Measurements from ENCODE around the gene KNCN. TPM values are rescaled to one million over a fixed set of nuclear protein-coding genes. Genes with fewer than 3 reads are reported as not detected.

Gene KNCN
- total RNA-seq, 2 donors from 2014 or later, result not detected

DNA sequence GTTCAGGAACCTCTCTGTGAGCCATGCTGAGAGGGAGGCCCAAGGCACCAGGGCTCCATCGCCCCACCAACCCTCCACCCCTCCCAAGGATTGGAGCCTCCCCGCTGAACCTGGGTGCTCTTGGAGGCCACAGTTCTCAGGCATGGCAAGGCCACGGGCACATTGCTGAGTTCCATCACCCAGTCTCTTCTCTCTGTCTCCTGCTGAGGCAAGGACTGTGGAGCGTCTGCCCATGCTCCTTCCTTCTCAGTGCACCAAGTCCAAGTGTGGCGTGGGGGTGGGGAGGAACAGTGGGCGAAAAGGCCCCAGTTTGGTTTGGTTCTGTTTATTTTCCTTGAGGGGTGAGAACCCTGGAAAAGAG, 2.8 kb upstream of the KNCN start:
- intact Hi-C loops (cut with DNase I), result no loop called here
- H3K9ac ChIP-seq (ENCODE audit: low read depth in 2 of 2, low read length in 2 of 2), result no peak overlapping the region
- no peak overlapping the region for H3K4me3 ChIP-seq
- H3K9me3 ChIP-seq, result no peaks in the 10 kb centered on the region
- no peaks in the 10 kb centered on the region for H3K4me1 ChIP-seq
- no peak for DNase-seq
- no peaks in the 10 kb centered on the region for H3K36me3 ChIP-seq
- H3K27me3 ChIP-seq, result no peaks in the 10 kb centered on the region
- TF ChIP-seq, protein P1, sequence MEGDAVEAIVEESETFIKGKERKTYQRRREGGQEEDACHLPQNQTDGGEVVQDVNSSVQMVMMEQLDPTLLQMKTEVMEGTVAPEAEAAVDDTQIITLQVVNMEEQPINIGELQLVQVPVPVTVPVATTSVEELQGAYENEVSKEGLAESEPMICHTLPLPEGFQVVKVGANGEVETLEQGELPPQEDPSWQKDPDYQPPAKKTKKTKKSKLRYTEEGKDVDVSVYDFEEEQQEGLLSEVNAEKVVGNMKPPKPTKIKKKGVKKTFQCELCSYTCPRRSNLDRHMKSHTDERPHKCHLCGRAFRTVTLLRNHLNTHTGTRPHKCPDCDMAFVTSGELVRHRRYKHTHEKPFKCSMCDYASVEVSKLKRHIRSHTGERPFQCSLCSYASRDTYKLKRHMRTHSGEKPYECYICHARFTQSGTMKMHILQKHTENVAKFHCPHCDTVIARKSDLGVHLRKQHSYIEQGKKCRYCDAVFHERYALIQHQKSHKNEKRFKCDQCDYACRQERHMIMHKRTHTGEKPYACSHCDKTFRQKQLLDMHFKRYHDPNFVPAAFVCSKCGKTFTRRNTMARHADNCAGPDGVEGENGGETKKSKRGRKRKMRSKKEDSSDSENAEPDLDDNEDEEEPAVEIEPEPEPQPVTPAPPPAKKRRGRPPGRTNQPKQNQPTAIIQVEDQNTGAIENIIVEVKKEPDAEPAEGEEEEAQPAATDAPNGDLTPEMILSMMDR (IDR thresholded peaks at IDR 0.05), result no peak
- no peak overlapping the region for H3K27ac ChIP-seq

DNA sequence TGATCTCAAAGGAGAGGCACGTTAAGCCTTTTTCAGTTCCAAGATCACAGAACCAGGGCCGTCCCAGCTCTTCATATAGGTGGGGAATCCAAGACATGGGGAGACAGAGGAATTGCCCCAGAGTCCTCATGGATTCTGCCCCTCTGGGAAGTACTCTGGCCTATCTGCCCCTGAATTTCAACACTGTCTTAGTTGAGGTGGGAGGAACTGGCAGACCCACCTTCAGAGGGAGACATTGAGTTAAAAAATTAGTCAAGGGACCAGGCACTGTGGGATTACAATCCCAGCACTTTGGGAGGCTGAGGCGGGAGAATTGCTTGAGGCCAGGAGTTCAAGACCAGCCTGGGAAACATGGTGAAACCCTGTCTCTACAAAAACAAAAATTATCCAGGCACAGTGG, 2.1 kb upstream of the KNCN start:
- no peaks in the 10 kb centered on the region for H3K36me3 ChIP-seq
- no peaks in the 10 kb centered on the region for H3K27me3 ChIP-seq
- H3K4me1 ChIP-seq, result no peaks in the 10 kb centered on the region
- no peak overlapping the region for H3K27ac ChIP-seq
- H3K9ac ChIP-seq (ENCODE audit: low read depth in 2 of 2, low read length in 2 of 2), result no peak overlapping the region
- no peak overlapping the region for H3K4me3 ChIP-seq
- intact Hi-C loops (cut with DNase I), result no loop called here
- DNase-seq, result no peak
- H3K9me3 ChIP-seq, result no peaks in the 10 kb centered on the region
- TF ChIP-seq, protein P1 (IDR thresholded peaks at IDR 0.05), result no peak

DNA sequence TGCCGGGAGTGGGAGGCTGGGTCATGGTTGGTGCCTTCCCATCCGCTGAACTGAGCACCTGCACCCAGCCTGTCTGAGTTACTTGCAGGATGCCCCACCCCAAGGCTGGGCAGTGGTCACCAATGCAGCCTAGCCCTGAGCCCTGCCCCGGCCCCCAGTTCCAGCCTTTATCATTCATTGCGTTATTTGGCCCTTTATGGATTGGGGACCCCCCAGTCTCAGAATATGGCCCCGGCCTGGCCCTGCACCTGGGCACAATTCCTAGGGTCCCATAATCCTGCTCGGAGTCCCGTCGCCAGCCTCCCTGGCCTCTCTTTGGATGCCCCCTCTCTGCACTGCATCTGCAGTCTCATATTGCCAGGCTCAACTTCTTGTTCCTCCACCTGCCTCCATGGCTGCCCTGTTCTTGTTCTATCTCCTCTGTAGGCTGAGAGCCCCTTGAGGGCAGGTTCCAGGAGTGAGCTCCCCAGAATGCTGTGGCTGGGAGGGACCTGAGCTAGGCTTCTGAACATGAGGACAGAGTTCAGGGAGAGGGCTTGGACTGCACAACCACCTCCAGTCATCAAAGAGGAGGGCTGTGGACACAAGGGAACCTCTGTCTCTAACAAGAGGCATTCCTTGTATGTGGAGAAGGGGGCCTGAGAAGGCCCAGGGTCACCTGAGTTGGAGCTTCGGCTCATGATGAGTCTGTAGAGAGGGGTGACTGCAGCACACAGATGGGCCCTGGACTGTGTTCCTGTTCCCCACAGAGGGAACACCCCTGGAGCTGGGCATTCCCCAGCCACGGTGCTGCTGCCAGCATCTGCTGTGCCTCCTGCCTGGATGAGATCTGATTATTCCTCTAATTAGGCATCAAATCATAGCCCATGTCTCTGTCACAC, 1.1 kb upstream of the KNCN start:
- Histone ChIP-seq H3K9me3 (no peaks in the 10 kb centered on the region), H3K4me1 (no peaks in the 10 kb centered on the region), H3K9ac (ENCODE audit: low read depth in 2 of 2, low read length in 2 of 2) (peak overlapping the region in 1 of 2 donors; percentile 12), H3K27me3 (no peaks in the 10 kb centered on the region), H3K4me3 (no peak overlapping the region), H3K27ac (no peak overlapping the region), H3K36me3 (no peaks in the 10 kb centered on the region)
- intact Hi-C loops (cut with DNase I), result no loop called here
- no peak for DNase-seq
- TF ChIP-seq, protein P1 (IDR thresholded peaks at IDR 0.05), result no peak

DNA sequence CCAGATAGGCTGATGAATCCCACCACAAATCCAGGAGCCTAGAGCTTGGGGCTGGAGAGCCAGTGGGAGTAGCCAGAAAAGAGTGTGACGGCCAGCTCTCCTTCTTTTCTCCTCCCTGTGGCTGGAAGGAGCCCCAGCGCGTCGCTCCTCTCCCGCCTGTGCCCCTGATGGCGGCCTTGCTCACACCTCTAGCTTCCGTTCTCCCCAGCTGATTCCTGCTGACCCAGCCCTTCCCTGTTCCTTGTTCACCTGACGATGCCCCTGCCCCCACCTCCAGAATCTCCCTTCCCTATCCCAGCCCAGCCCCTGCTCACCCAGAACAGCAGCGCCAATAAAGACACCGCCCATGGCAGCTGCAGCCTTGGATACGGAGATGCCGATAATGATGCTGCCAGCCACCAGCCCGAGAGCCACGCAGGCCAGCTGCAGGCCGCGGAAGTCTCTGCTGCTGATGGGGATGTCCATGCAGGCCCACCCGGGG, 656 bp downstream of the KNCN start:
- Histone ChIP-seq H3K4me1 (no peaks in the 10 kb centered on the region), H3K27me3 (no peaks in the 10 kb centered on the region), H3K9me3 (no peaks in the 10 kb centered on the region), H3K9ac (ENCODE audit: low read depth in 2 of 2, low read length in 2 of 2) (no peak overlapping the region), H3K27ac (no peak overlapping the region), H3K4me3 (no peak overlapping the region), H3K36me3 (no peaks in the 10 kb centered on the region)
- DNase-seq, result peak; percentile 41
- intact Hi-C loops (cut with DNase I), result no loop called here
- TF ChIP-seq, protein P1 (IDR thresholded peaks at IDR 0.05), result no peak

DNA sequence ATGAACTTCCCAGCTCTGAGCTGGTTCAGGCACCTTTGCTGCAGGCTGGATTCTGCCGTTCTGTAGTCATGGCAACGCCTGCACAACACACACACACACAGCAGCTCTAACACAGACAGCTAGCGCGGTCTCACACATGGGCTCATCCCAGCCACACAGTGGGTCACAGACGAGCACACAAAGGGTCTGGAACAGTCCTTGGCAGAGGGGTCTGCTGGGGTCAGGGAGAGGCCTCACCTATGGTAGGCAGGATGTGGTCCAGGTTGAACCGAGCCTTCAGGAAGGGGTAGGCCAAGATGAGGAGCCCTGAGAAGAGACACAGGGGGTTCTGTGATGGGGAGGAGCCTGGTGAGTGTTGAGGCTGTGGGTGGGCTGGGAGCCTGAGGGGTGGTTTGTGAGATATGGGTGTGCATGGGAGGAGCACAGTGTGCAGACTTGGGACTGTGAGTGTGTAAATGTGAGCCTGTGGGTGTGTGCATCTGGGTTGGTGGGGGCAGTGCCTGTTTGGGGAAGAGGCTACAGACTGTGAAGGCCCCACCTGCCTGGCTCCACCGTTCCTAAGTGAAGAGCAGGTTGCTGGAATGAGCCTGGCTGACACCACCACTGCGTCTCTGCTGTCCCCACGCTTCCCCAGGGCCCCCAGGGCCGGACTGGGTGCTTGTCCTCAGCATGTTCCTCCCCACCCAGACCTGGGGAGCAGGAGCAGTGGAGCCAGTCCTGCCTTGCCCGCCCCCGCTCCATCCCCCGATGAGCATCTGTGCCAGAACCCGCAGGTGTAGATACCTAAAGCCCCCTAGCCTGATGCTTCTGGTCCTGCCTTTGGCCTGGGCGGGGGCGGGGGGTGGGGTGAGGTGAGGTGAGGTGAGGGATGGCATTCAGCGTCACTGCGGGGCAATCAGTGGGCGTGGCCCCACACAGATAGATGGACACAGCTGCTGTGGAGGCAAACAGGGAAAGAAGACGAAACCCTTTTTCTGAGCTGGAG, 1.5 kb downstream of the KNCN start:
- no peaks in the 10 kb centered on the region for H3K4me1 ChIP-seq
- H3K27ac ChIP-seq, result no peak overlapping the region
- H3K4me3 ChIP-seq, result no peak overlapping the region
- TF ChIP-seq, protein P1 (IDR thresholded peaks at IDR 0.05), result no peak
- no peaks in the 10 kb centered on the region for H3K9me3 ChIP-seq
- H3K36me3 ChIP-seq, result no peaks in the 10 kb centered on the region
- no peak overlapping the region for H3K9ac ChIP-seq (ENCODE audit: low read depth in 2 of 2, low read length in 2 of 2)
- no peaks in the 10 kb centered on the region for H3K27me3 ChIP-seq
- DNase-seq, result no peak
- intact Hi-C loops (cut with DNase I), result no loop called here
